Mesothelial cell of epicardium (in vitro differentiated cells): ENCODE measurements around the gene SMG9. TPM values are rescaled to one million over a fixed set of nuclear protein-coding genes. Genes with fewer than 3 reads are reported as not detected.

Source experiments
- DNase-seq, 2 experiments: peaks; one replicate each; pipeline ENCODE4 v3.0.0; 2021; ENCODE audit warnings: low spot score in 2 of 2; ENCODE audit not compliant: unreplicated experiment in 2 of 2
- H3K27ac Mint-ChIP-seq: 2 replicates; pipeline ENCODE4 v1.8.0; 2021; ENCODE audit warnings: mixed read lengths
- H3K27me3 Mint-ChIP-seq: 2 replicates; pipeline ENCODE4 v1.8.0; 2021; ENCODE audit warnings: low read depth, mixed read lengths
- H3K36me3 Mint-ChIP-seq: 2 replicates; pipeline ENCODE4 v1.8.0; 2021; ENCODE audit warnings: mixed read lengths
- H3K4me1 Mint-ChIP-seq: 2 replicates; pipeline ENCODE4 v1.8.0; 2021; ENCODE audit warnings: mixed read lengths
- H3K4me3 Mint-ChIP-seq: 2 replicates; pipeline ENCODE4 v1.8.0; 2021; ENCODE audit warnings: mild to moderate bottlenecking, moderate library complexity, mixed read lengths
- H3K9me3 Mint-ChIP-seq: 2 replicates; pipeline ENCODE4 v1.8.0; 2021; ENCODE audit warnings: mixed read lengths
- CTCF ChIP-seq: fragments of 200-600 bp; sonication (generic); IDR thresholded peaks from one replicate; pipeline ENCODE4 v1.5.0; 2021; ENCODE audit warnings: antibody characterized with exemption; ENCODE audit not compliant: unreplicated experiment
- total RNA-seq: library from RNA; stranded (reverse); gene quantifications from 3 replicates; pipeline ENCODE4 v1.2.1, GENCODE V29; 2021

The SMG9 gene
- total RNA-seq, 1 donor from 2014 or later, result 73.2 TPM

DNA sequence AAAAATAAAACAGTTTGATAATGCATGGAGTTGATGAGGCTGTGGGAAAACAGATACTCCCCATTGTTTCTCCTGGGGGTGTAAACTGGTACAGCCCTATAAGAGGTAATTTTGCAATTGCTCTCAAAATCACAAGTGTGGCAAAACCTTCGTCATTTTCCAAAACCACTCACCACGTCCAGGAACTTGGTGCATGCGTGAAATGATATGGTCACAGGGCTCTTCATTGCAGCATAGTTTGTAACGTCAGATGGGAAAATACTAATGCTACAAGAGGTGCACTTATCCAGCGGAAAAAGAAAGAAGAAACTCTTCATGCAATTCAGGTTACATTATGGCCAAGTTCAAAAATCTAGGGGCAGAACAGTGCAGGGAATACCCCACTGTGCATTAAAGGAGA lies 72.9 kb downstream of the SMG9 start:
- no peaks in the 10 kb centered on the region for H3K36me3 Mint-ChIP-seq
- TF ChIP-seq CTCF, result no peak
- DNase-seq, result no peak
- no peaks in the 10 kb centered on the region for H3K9me3 Mint-ChIP-seq
- no peak overlapping the region for H3K4me3 Mint-ChIP-seq
- H3K27me3 Mint-ChIP-seq, result peaks cover 3% of the 10 kb centered on the region
- H3K4me1 Mint-ChIP-seq, result peaks cover 10% of the 10 kb centered on the region
- no peak overlapping the region for H3K27ac Mint-ChIP-seq

DNA sequence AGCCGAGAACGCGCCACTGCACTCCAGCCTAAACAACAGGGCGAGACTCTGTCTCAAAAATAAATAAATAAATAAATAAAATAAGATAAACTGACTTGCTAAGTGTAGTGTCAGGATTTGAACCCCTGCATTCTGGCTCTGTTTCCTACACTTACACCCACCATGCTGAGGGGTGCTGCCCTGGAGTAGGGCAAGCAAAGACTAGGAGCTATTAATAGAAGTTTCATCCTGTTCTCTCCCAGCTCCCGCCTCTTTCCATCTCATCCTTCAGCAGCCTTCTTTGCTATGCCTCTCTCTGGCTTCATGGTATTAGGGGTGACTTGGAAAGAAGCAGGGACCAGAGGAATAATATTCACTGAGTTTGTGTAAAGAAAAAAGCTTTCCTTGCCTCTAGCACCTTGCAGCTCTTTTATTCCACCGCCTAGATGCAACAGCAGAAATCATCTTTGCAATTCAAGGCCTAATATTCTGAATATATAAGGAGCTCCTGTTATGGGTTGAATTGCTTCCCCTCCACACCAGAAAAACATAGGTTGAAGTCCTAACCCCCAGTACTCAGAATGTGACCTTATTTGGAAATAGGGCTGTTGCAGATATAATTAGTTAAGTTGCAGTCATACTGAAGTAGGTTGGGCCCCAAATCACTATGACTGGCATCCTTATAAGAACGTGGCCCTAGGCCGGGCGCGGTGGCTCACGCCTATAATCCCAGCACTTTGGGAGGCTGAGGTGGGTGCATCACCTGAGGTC lies 76.1 kb downstream of the SMG9 start:
- TF ChIP-seq CTCF, result no peak
- Mint-ChIP-seq H3K36me3 (no peaks in the 10 kb centered on the region), H3K27ac (no peak overlapping the region), H3K4me1 (peaks cover 24% of the 10 kb centered on the region), H3K27me3 (peaks cover 3% of the 10 kb centered on the region), H3K4me3 (no peak overlapping the region), H3K9me3 (no peaks in the 10 kb centered on the region)
- no peak for DNase-seq

Other genes with a start within 250 kb of the SMG9 start
- gene ETHE1, start 227.8 kb downstream of the SMG9 start, total RNA-seq, result 26.8 to 29.0 TPM (median 27.9 TPM) in 3 replicates
- gene ZNF575, start 221.8 kb downstream of the SMG9 start, total RNA-seq, result 2.3 to 2.8 TPM (median 2.6 TPM) in 3 replicates
- 52.3 to 58.5 TPM (median 56.1 TPM) in 3 replicates for gene XRCC1, start 179.4 kb downstream of the SMG9 start, total RNA-seq
- gene PINLYP, start 179.2 kb downstream of the SMG9 start, total RNA-seq, result 12.6 to 14.5 TPM (median 13.8 TPM) in 3 replicates
- gene IRGQ, start 158.8 kb downstream of the SMG9 start, total RNA-seq, result 41.1 to 42.2 TPM (median 41.4 TPM) in 3 replicates
- gene ZNF576, start 158.4 kb downstream of the SMG9 start, total RNA-seq, result 11.4 to 12.6 TPM (median 12.6 TPM) in 3 replicates
- 0.36 to 0.63 TPM (median 0.58 TPM) in 3 replicates for gene SRRM5, start 142.9 kb downstream of the SMG9 start, total RNA-seq
- 92.2 to 96.2 TPM (median 92.4 TPM) in 3 replicates for gene ZNF428, start 135.3 kb downstream of the SMG9 start, total RNA-seq
- 45.8 to 48.3 TPM (median 47.1 TPM) in 3 replicates for gene CADM4, start 115.1 kb downstream of the SMG9 start, total RNA-seq
- gene PLAUR, start 84.8 kb downstream of the SMG9 start, total RNA-seq, result 18.5 to 22.7 TPM (median 22.2 TPM) in 3 replicates
- gene IRGC, start 38.9 kb downstream of the SMG9 start, total RNA-seq, result not detected in 3 replicates
- gene KCNN4, start 26.0 kb upstream of the SMG9 start, total RNA-seq, result 5.4 to 6.4 TPM (median 6.1 TPM) in 3 replicates
- 0.27 to 0.57 TPM (median 0.33 TPM) in 3 replicates for gene LYPD5, start 47.5 kb upstream of the SMG9 start, total RNA-seq
- 19.1 to 20.8 TPM (median 20.4 TPM) in 3 replicates for gene ZNF283, start 72.4 kb upstream of the SMG9 start, total RNA-seq
- gene ZNF404, start 129.0 kb upstream of the SMG9 start, total RNA-seq, result 8.0 to 8.3 TPM (median 8.2 TPM) in 3 replicates
- gene ZNF45, start 180.3 kb upstream of the SMG9 start, total RNA-seq, result 20.8 to 21.8 TPM (median 21.1 TPM) in 3 replicates
- 11.2 to 13.5 TPM (median 13.0 TPM) in 3 replicates for gene ZNF221, start 196.3 kb upstream of the SMG9 start, total RNA-seq
- 13.4 to 14.2 TPM (median 14.1 TPM) in 3 replicates for gene ZNF155, start 229.2 kb upstream of the SMG9 start, total RNA-seq
- 4.0 to 4.5 TPM (median 4.5 TPM) in 3 replicates for gene ZNF230, start 248.0 kb upstream of the SMG9 start, total RNA-seq